ENCODE data around the gene HLA-DOA.

Gene HLA-DOA

GRCh38 chr6:32962213-32962826 is 47.1 kb downstream of the HLA-DOA start:
- DNase-seq, result no peak

DNA sequence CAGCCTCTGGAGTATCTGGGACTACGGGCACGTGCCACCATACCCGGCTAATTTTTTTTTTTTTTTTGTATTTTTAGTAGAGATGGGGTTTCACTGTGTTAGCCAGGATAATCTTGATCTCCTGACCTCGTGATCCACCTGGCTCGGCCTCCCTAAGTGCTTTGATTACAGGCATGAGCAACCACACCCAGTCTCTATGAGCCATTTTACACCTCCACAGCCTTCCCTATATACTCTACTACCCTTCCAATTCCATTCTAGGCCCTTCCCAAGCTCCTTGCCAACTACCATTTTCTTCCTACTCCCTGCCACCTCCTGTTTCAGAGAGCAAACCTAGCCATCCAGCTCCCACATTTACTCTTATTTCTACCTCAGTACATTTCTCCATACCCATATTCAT is 48.8 kb downstream of the HLA-DOA start:
- DNase-seq, result no peak

DNA sequence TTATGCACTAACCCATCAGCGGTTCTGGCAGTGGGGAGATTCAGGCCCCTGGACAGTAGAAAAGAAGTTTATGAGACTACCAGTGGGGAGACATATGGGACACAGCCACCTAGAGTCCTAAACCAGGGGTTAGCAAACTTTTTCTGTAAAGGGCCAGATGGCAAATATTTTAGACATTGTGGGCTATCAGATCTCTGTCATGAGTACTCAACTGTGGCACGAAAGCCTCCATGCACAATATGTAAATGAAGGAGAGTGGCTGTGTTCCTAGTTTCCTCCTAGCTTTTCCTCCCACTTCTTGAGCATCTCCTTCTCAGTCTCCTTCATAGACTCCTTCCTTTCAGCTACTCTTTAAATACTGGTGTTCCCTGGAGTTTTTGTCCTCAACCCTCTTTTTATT is 53.2 kb downstream of the HLA-DOA start:
- no peak for DNase-seq

DNA sequence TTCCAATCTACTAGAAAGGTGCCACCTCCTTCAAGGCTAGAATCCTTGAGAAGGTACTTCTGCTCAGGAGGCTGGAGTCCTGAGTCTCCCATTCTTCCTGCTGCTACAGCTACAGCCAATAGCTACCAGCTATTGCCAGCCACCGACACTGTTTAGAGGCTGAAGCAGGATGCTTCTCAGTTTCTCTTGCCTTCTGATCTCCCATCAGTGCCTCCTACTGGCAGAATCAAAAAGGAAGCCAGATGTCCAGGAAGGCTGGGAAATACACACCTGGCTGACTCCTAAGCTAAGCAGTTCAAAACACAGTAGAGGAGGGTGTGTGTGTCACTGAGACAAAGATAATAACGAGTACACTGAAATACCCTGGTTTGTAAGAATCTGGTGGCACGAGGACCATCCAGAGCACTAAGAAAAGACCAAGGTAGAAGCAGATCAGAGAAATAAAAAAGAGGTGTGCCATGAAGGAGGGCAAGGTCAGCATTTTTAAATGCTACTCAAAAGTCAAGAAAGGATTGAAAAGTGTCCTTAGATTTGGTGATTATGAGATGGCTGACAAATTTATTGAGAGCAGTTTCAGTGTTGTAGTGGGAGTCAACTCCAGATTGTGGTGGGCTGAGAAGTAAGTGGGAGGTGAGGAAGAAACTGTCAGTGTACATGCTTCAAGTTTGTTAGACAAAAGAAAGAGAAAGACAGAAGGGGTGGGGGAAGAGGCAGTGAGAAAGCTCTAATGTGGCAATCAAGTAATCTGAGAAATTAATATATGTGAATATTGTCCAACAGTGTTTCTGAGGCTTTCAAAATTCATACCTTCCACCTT is 54.2 kb downstream of the HLA-DOA start:
- DNase-seq, result no peak

DNA sequence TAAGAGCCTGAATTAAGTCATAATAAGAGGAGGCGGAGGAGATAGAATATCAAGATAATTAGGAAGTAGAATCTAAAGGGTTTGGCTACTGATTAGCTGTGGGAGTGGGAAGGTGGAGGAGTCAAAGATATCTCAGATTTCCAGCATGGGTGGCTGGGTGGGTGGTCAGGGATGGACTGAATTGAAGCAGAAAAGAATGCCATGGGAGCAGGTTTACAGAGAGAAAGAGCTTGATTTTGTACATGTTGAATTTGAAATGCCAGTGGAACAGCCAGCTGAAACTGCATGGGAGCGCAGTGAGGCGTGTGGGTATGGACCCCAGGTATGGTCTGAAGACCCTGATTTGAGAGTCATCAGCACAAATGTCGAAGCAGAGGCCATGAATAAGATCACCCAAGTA is 55.1 kb downstream of the HLA-DOA start:
- no peak for DNase-seq

Measured in DMS79 treated with DMSO at 0.1 percent for 48 hours (cell line).